ENCODE results near the gene TNP2.

Gene TNP2

GRCh38 chr16:11278681-11279628, 9.8 kb upstream of the TNP2 start:
- no peak for FAIRE-seq
- DNase-seq (ENCODE audit: extremely low spot score, insufficient read length, low read depth) = no peak

GRCh38 chr16:11277607-11278337, 8.6 kb upstream of the TNP2 start:
- FAIRE-seq (no peak), DNase-seq (ENCODE audit: extremely low spot score, insufficient read length, low read depth) (no peak)

- FAIRE-seq = no peak
- DNase-seq (ENCODE audit: extremely low spot score, insufficient read length, low read depth) = no peak
Observed at GRCh38 chr16:11276896-11277593, 7.9 kb upstream of the TNP2 start.

GRCh38 chr16:11276143-11276895, 7.2 kb upstream of the TNP2 start, which contains the start of gene PRM2:
TSS of gene PRM2 (minus strand) at chr16:11276480. CDS start at chr16:11276370, 110 bp downstream.
- FAIRE-seq = no peak

GRCh38 chr16:11274964-11275363, 5.8 kb upstream of the TNP2 start:
- no peak for FAIRE-seq
- no peak for DNase-seq (ENCODE audit: extremely low spot score, insufficient read length, low read depth)

More at GRCh38 chr16:11276143-11276895, 7.2 kb upstream of the TNP2 start, which contains the start of gene PRM2:
- DNase-seq (ENCODE audit: extremely low spot score, insufficient read length, low read depth) = no peak

GRCh38 chr16:11273721-11274324, 4.7 kb upstream of the TNP2 start:
- DNase-seq (ENCODE audit: extremely low spot score, insufficient read length, low read depth) = no peak
- no peak for FAIRE-seq

- DNase-seq (ENCODE audit: extremely low spot score, insufficient read length, low read depth) = no peak
- no peak for FAIRE-seq
Observed at GRCh38 chr16:11272921-11273720, 4.0 kb upstream of the TNP2 start, which contains the start of gene PRM3. TSS of gene PRM3 (minus strand) at chr16:11273629. CDS start at chr16:11273595, 34 bp downstream.

GRCh38 chr16:11272484-11272883, 3.4 kb upstream of the TNP2 start:
- DNase-seq (ENCODE audit: extremely low spot score, insufficient read length, low read depth) = no peak
- no peak for FAIRE-seq

GRCh38 chr16:11271610-11272009, 2.5 kb upstream of the TNP2 start:
- FAIRE-seq = no peak

GRCh38 chr16:11270602-11271162, 1.6 kb upstream of the TNP2 start:
- no peak for FAIRE-seq

More at GRCh38 chr16:11271610-11272009, 2.5 kb upstream of the TNP2 start:
- DNase-seq (ENCODE audit: extremely low spot score, insufficient read length, low read depth) = no peak

GRCh38 chr16:11265124-11265523, 4.0 kb downstream of the TNP2 start:
- FAIRE-seq = no peak

More at GRCh38 chr16:11270602-11271162, 1.6 kb upstream of the TNP2 start:
- DNase-seq (ENCODE audit: extremely low spot score, insufficient read length, low read depth) = no peak

GRCh38 chr16:11264155-11264832, 4.8 kb downstream of the TNP2 start:
- no peak for DNase-seq (ENCODE audit: extremely low spot score, insufficient read length, low read depth)
- peak; percentile 53 for FAIRE-seq

More at GRCh38 chr16:11265124-11265523, 4.0 kb downstream of the TNP2 start:
- no peak for DNase-seq (ENCODE audit: extremely low spot score, insufficient read length, low read depth)

- DNase-seq (ENCODE audit: extremely low spot score, insufficient read length, low read depth) = no peak
Observed at GRCh38 chr16:11263737-11264136, 5.4 kb downstream of the TNP2 start.

GRCh38 chr16:11262915-11263314, 6.2 kb downstream of the TNP2 start:
- FAIRE-seq (no peak), DNase-seq (ENCODE audit: extremely low spot score, insufficient read length, low read depth) (no peak)

More at GRCh38 chr16:11263737-11264136, 5.4 kb downstream of the TNP2 start:
- FAIRE-seq = peak; percentile 12

- no peak for FAIRE-seq
- no peak for DNase-seq (ENCODE audit: extremely low spot score, insufficient read length, low read depth)
Observed at GRCh38 chr16:11260596-11260966, 8.5 kb downstream of the TNP2 start.

GRCh38 chr16:11259655-11260595, 9.2 kb downstream of the TNP2 start:
- DNase-seq (ENCODE audit: extremely low spot score, insufficient read length, low read depth) (no peak), FAIRE-seq (no peak)

Measured in GM18507 (cell line).